NCI-H510A treated with DMSO at 0.1 percent for 48 hours (cell line): ENCODE data around the gene VCAM1.
"Not testable (repeated sequence)": the region's sequence is repeated elsewhere in the genome, so short reads cannot be mapped to it uniquely, and the experiment has no call there.

Experiments used
- DNase-seq: peaks from one replicate; lab custom pipeline; 2025; lab: John Stamatoyannopoulos, UW

Gene VCAM1

GRCh38 chr1:100780814-100781213, 61.3 kb downstream of the VCAM1 start:
- no peak for DNase-seq

- not testable (repeated sequence) for DNase-seq
These were observed 62.2 kb downstream of the VCAM1 start for GRCh38 chr1:100781728-100782127.

GRCh38 chr1:100782473-100783039, 63.0 kb downstream of the VCAM1 start:
- DNase-seq: no peak

- no peak for DNase-seq
These were observed 66.0 kb downstream of the VCAM1 start for GRCh38 chr1:100785470-100786052.

- DNase-seq: no peak
These were observed 67.3 kb downstream of the VCAM1 start for GRCh38 chr1:100786870-100787269.
